ENCODE data around the gene AGO3. TPM values are rescaled to one million over a fixed set of nuclear protein-coding genes. Genes with fewer than 3 reads are reported as not detected.

AGO3 gene
- polyA plus RNA-seq, 2 of the 4 experiments (the other 2 are of a cell fraction), result 3.8 to 14.7 TPM

DNA sequence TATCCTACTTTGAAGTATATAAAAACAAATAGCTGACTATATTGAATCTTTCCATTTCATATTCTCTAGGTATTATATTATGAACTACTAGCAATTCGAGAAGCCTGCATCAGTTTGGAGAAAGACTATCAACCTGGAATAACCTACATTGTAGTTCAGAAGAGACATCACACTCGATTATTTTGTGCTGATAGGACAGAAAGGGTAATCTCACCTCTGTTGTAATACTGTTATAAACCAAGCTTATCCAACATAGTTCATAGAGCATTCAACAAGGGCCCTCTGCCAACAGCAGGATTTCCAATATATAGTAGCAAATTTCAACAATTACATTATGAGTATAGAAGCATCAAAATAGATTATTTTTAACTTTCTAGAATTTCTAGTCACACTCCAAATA is 109.3 kb downstream of the AGO3 start:
- ATAC-seq (no peak), DNase-seq (ENCODE audit: low read depth in 1 of 2, low spot score in 1 of 2) (no peak), FAIRE-seq (no peak)
- ChIA-PET CTCF (interaction anchor here (0.6 kb wide), 1 partner anchor 813 kb away, joined by 3 read pairs; no protein-coding TSS in a partner anchor), POLR2A (no interaction called here)
- H3K4me3 ChIP-seq, result no peak overlapping the region
- no peaks in the 10 kb centered on the region for H3K4me1 ChIP-seq
- WGBS (ENCODE audit: missing lambda C conversion rate), result 54% methylated on average over 2 of the region's 2 CpGs
- TF ChIP-seq CHD4 (IDR thresholded peaks at IDR 0.05; ENCODE audit: borderline replicate concordance), result no peak
- peak; percentile 60 for TF ChIP-seq MAFK (IDR thresholded peaks at IDR 0.05; ENCODE audit: partially characterized antibody)
- no peak overlapping the region for H3K4me2 ChIP-seq
- H3K9me3 ChIP-seq, result no peaks in the 10 kb centered on the region
- H3K27ac ChIP-seq, result no peak overlapping the region

GRCh38 chr1:36051821-36052220 is 120.9 kb downstream of the AGO3 start:
- POLR2A ChIA-PET, result no interaction called here
- ATAC-seq (no peak), DNase-seq (ENCODE audit: low read depth in 1 of 2, low spot score in 1 of 2) (no peak), FAIRE-seq (no peak)
- H3K9me3 ChIP-seq, result no peaks in the 10 kb centered on the region
- H3K27ac ChIP-seq, result no peak overlapping the region
- no peak overlapping the region for H3K4me3 ChIP-seq
- no peaks in the 10 kb centered on the region for H3K4me1 ChIP-seq
- no peak for TF ChIP-seq JUN (IDR thresholded peaks at IDR 0.05)
- TF ChIP-seq HOXB5 (CRISPR knock-in tag; IDR thresholded peaks at IDR 0.05), result no peak
- TF ChIP-seq RCOR1 (IDR thresholded peaks at IDR 0.05; ENCODE audit: low read depth, low read length), result no peak
- TF ChIP-seq CTCF (IDR thresholded peaks at IDR 0.05), result no peak
- TF ChIP-seq ZC3H11A (IDR thresholded peaks at IDR 0.05), result no peak
- TF ChIP-seq TP53 (CRISPR knock-in tag; IDR thresholded peaks at IDR 0.05), result no peak
- no peak for TF ChIP-seq NFE2L2 (conservative IDR thresholded peaks at IDR 0.05; ENCODE audit: low read length)
- no peak for TF ChIP-seq MAZ (IDR thresholded peaks at IDR 0.05; ENCODE audit: borderline replicate concordance, low read depth, low read length)
- H3K4me2 ChIP-seq, result no peak overlapping the region
- CTCF ChIA-PET, result no interaction called here

DNA sequence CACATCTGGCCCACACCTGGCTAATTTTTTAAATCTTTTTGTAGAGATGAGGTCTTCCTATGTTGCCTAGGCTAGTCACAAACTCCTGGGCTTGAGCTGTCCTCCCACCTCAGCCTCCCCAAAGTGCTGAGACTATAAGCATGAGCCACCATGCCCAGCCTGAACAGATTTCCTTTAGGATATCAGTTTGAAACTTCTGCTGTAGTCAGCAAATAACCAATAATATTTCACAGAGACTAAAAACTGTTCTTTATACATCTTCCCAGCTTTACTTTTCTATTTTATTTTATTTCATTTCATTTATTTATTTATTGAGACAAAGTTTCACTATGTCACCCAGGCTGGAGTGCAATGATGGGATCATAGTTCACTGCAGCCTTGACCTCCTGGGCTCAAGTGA is 123.1 kb downstream of the AGO3 start:
- no peak for DNase-seq (ENCODE audit: low read depth in 1 of 2, low spot score in 1 of 2)
- Histone ChIP-seq H3K9me3 (no peaks in the 10 kb centered on the region), H3K4me2 (no peak overlapping the region), H3K4me1 (no peaks in the 10 kb centered on the region), H3K4me3 (no peak overlapping the region), H3K27ac (no peak overlapping the region)
- FAIRE-seq, result no peak
- ATAC-seq, result no peak
- ChIA-PET POLR2A (no interaction called here), CTCF (interaction anchor here (0.8 to 1.7 kb wide), 2 partner anchors 9 to 21 kb away, joined by 3 read pairs; no protein-coding TSS in a partner anchor)
- TF ChIP-seq MAZ (IDR thresholded peaks at IDR 0.05; ENCODE audit: borderline replicate concordance, low read depth, low read length) (no peak), ESRRA (IDR thresholded peaks at IDR 0.05; ENCODE audit: borderline replicate concordance, low read length) (no peak), MAFK (IDR thresholded peaks at IDR 0.05; ENCODE audit: partially characterized antibody) (peak; percentile 61)

DNA sequence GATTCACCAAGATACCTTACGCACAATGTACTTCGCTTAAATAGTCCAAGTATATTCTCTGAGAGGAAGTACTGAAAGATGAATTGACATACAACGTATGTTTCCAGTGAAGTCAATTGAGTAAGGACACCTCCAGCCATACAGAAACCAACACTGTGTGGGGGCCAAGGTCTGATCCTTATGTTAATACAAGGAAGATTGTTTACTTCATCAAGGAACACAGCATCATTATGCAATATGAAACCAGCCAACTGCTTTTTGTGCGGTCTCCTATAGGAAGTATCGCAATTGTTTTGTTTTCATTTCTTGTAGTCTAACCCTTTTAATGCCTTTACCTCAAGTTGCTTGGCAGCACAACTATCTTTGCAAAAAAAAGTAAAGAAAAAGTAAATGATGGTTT is 124.8 kb downstream of the AGO3 start:
- no peaks in the 10 kb centered on the region for H3K4me1 ChIP-seq
- H3K9me3 ChIP-seq, result no peaks in the 10 kb centered on the region
- no peak for FAIRE-seq
- ChIA-PET POLR2A (no interaction called here), CTCF (no interaction called here)
- ATAC-seq, result no peak
- 92% methylated on average over 5 of the region's 5 CpGs for WGBS (ENCODE audit: missing lambda C conversion rate)
- no peak overlapping the region for H3K27ac ChIP-seq
- DNase-seq (ENCODE audit: low read depth in 1 of 2, low spot score in 1 of 2), result no peak
- no peak overlapping the region for H3K4me3 ChIP-seq
- H3K4me2 ChIP-seq, result no peak overlapping the region
- TF ChIP-seq HDAC2 (IDR thresholded peaks at IDR 0.05) (no peak), HOXA7 (CRISPR knock-in tag; IDR thresholded peaks at IDR 0.05) (no peak), CEBPB (IDR thresholded peaks at IDR 0.05) (no peak), HOXB13 (CRISPR knock-in tag; IDR thresholded peaks at IDR 0.05; ENCODE audit: low read depth) (no peak), POLR2A (IDR thresholded peaks at IDR 0.05; ENCODE audit: low read length) (no peak), TP53 (CRISPR knock-in tag; IDR thresholded peaks at IDR 0.05) (no peak), JUNB (IDR thresholded peaks at IDR 0.05) (no peak), EHMT2 (IDR thresholded peaks at IDR 0.05; ENCODE audit: low read depth) (no peak), PHF8 (IDR thresholded peaks at IDR 0.05; ENCODE audit: borderline replicate concordance, low read depth) (no peak), RARB (CRISPR knock-in tag; IDR thresholded peaks at IDR 0.05) (no peak), RNF2 (IDR thresholded peaks at IDR 0.05; ENCODE audit: borderline replicate concordance, low read depth) (no peak), HEYL (CRISPR knock-in tag; IDR thresholded peaks at IDR 0.05) (no peak), CBX2 (IDR thresholded peaks at IDR 0.05; ENCODE audit: borderline replicate concordance, low read depth) (no peak)
- TF ChIP-seq, protein P1, sequence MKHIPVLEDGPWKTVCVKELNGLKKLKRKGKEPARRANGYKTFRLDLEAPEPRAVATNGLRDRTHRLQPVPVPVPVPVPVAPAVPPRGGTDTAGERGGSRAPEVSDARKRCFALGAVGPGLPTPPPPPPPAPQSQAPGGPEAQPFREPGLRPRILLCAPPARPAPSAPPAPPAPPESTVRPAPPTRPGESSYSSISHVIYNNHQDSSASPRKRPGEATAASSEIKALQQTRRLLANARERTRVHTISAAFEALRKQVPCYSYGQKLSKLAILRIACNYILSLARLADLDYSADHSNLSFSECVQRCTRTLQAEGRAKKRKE (CRISPR knock-in tag; IDR thresholded peaks at IDR 0.05; ENCODE audit: low read depth), result no peak
- TF ChIP-seq, protein P2, sequence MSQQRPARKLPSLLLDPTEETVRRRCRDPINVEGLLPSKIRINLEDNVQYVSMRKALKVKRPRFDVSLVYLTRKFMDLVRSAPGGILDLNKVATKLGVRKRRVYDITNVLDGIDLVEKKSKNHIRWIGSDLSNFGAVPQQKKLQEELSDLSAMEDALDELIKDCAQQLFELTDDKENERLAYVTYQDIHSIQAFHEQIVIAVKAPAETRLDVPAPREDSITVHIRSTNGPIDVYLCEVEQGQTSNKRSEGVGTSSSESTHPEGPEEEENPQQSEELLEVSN (IDR thresholded peaks at IDR 0.05; ENCODE audit: borderline replicate concordance, low read depth), result no peak
- TF ChIP-seq, protein P3, sequence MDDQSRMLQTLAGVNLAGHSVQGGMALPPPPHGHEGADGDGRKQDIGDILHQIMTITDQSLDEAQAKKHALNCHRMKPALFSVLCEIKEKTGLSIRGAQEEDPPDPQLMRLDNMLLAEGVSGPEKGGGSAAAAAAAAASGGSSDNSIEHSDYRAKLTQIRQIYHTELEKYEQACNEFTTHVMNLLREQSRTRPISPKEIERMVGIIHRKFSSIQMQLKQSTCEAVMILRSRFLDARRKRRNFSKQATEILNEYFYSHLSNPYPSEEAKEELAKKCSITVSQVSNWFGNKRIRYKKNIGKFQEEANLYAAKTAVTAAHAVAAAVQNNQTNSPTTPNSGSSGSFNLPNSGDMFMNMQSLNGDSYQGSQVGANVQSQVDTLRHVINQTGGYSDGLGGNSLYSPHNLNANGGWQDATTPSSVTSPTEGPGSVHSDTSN (IDR thresholded peaks at IDR 0.05), result no peak
